ENCODE results near the gene KRT1. TPM values are rescaled to one million over a fixed set of nuclear protein-coding genes. Genes with fewer than 3 reads are reported as not detected.
A peak's percentile ranks its signal among the peaks of the same experiment; 100 is the strongest.

KRT1 gene
- total RNA-seq, 2 donors from 2014 or later, result 1.5 to 18.1 TPM

GRCh38 chr12:52659395-52659794 lies 20.8 kb downstream of the KRT1 start:
- H3K36me3 ChIP-seq, result no peaks in the 10 kb centered on the region
- H3K27me3 ChIP-seq (replicated peaks; ENCODE audit: insufficient read depth), result peaks cover 7% of the 10 kb centered on the region
- intact Hi-C loops (cut with DNase I), result no loop called here
- peaks cover 9% of the 10 kb centered on the region for H3K4me1 ChIP-seq (replicated peaks)
- no peak for DNase-seq (ENCODE audit: low spot score)
- TF ChIP-seq POLR2A (IDR thresholded peaks at IDR 0.05), result no peak
- WGBS, result 70% methylated on average over 7 of the region's 7 CpGs
- H3K27ac ChIP-seq, result no peak overlapping the region
- no peak overlapping the region for H3K4me3 ChIP-seq
- no peaks in the 10 kb centered on the region for H3K9me3 ChIP-seq

- intact Hi-C loops (cut with DNase I), result no loop called here
- H3K9me3 ChIP-seq, result no peaks in the 10 kb centered on the region
- H3K27ac ChIP-seq, result no peak overlapping the region
- H3K4me3 ChIP-seq, result no peak overlapping the region
- H3K36me3 ChIP-seq, result no peaks in the 10 kb centered on the region
- WGBS, result 87% methylated on average over 4 of the region's 4 CpGs
- H3K4me1 ChIP-seq (replicated peaks), result peaks cover 9% of the 10 kb centered on the region
- no peak for TF ChIP-seq POLR2AphosphoS5 (IDR thresholded peaks at IDR 0.05)
- TF ChIP-seq POLR2A (IDR thresholded peaks at IDR 0.05), result no peak
- no peak for TF ChIP-seq CTCF (IDR thresholded peaks at IDR 0.05)
- peaks cover 7% of the 10 kb centered on the region for H3K27me3 ChIP-seq (replicated peaks; ENCODE audit: insufficient read depth)
- DNase-seq (ENCODE audit: low spot score), result no peak
These were observed 22.0 kb downstream of the KRT1 start for GRCh38 chr12:52658196-52658595.

GRCh38 chr12:52657250-52657902 lies 22.8 kb downstream of the KRT1 start:
- H3K4me1 ChIP-seq (replicated peaks), result peaks cover 9% of the 10 kb centered on the region
- H3K9me3 ChIP-seq, result no peaks in the 10 kb centered on the region
- no peaks in the 10 kb centered on the region for H3K36me3 ChIP-seq
- no peak overlapping the region for H3K4me3 ChIP-seq
- no peak for DNase-seq (ENCODE audit: low spot score)
- WGBS, result 72% methylated on average over 6 of the region's 6 CpGs
- intact Hi-C loops (cut with DNase I), result no loop called here
- H3K27ac ChIP-seq, result no peak overlapping the region
- peaks cover 7% of the 10 kb centered on the region for H3K27me3 ChIP-seq (replicated peaks; ENCODE audit: insufficient read depth)
- TF ChIP-seq CTCF (IDR thresholded peaks at IDR 0.05) (no peak), POLR2AphosphoS5 (IDR thresholded peaks at IDR 0.05) (no peak)

GRCh38 chr12:52656616-52657015 lies 23.6 kb downstream of the KRT1 start:
- intact Hi-C loops (cut with DNase I), result no loop called here
- Histone ChIP-seq H3K9me3 (no peaks in the 10 kb centered on the region), H3K4me1 (replicated peaks) (peaks cover 9% of the 10 kb centered on the region), H3K4me3 (no peak overlapping the region), H3K27me3 (replicated peaks; ENCODE audit: insufficient read depth) (peaks cover 7% of the 10 kb centered on the region), H3K36me3 (no peaks in the 10 kb centered on the region), H3K27ac (no peak overlapping the region)
- DNase-seq (ENCODE audit: low spot score), result no peak
- TF ChIP-seq POLR2A (IDR thresholded peaks at IDR 0.05) (no peak), CTCF (IDR thresholded peaks at IDR 0.05) (no peak), POLR2AphosphoS5 (IDR thresholded peaks at IDR 0.05) (no peak)
- 51% methylated on average over 4 of the region's 4 CpGs for WGBS

GRCh38 chr12:52655720-52656124 lies 24.5 kb downstream of the KRT1 start:
- Histone ChIP-seq H3K9me3 (no peaks in the 10 kb centered on the region), H3K27ac (no peak overlapping the region), H3K27me3 (replicated peaks; ENCODE audit: insufficient read depth) (peaks cover 7% of the 10 kb centered on the region), H3K36me3 (no peaks in the 10 kb centered on the region), H3K4me3 (no peak overlapping the region), H3K4me1 (replicated peaks) (peaks cover 9% of the 10 kb centered on the region)
- 44% methylated on average over 8 of the region's 8 CpGs for WGBS
- intact Hi-C loops (cut with DNase I), result no loop called here
- peak; percentile 58 for DNase-seq (ENCODE audit: low spot score)
- peak; percentile 5 for TF ChIP-seq POLR2AphosphoS5 (IDR thresholded peaks at IDR 0.05)
- no peak for TF ChIP-seq CTCF (IDR thresholded peaks at IDR 0.05)

Data from prostate gland (tissue), 2 donors.